ENCODE data around the gene SHANK2. TPM values are rescaled to one million over a fixed set of nuclear protein-coding genes. Genes with fewer than 3 reads are reported as not detected.

SHANK2 gene
- total RNA-seq, 1 experiment from 2014 or later = 0.71 TPM

DNA sequence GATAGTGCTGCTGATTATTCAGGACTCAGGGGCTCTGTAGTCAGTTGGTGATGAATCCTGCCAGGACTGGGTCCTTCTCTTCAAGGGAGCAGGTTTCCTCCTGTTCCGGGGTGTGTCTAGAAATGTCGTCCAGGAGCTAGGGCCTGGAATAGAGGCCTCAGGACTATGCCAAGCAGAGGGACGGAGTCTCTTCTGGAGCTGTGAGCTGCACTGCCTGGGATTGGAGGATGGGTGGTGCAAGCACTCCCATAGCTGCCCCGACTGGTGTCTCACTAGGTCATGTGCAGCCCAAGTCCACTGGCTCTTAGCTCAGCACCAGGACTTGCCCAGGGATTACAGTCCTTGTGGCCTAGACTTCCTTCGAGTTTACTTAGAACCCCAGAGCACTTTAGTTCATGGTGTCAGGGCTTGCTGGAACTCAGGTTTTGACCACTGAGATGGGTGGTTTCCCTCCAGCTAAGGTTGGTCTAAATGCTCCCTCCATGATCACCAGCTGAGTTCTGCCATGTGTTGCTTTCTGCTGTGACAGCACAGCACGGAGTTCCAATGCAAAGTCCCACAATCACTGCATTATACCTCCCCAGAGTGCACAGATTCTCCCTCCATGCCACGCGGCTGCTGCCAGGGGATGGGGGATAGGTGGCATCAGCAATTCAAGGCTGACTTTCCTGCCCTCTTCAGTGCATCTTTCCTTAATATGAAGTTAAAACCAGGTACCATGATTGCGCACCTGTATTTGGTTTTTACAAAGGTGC is 42.6 kb upstream of the SHANK2 start:
- no peaks in the 10 kb centered on the region for H3K27me3 ChIP-seq (replicated peaks; ENCODE audit: insufficient read depth, low read depth, low read length, poor library complexity)
- POLR2A ChIA-PET (ENCODE audit: low non-redundant PET) = no interaction called here
- intact Hi-C loops (cut with micrococcal nuclease; ENCODE audit: unreplicated experiment) = no loop called here

GRCh38 chr11:71293961-71294782 is 41.8 kb upstream of the SHANK2 start:
- intact Hi-C loops (cut with micrococcal nuclease; ENCODE audit: unreplicated experiment) = no loop called here
- Histone ChIP-seq H3K27me3 (replicated peaks; ENCODE audit: insufficient read depth, low read depth, low read length, poor library complexity) (no peaks in the 10 kb centered on the region), H3K27ac (ENCODE audit: low read depth, low read length, poor library complexity, severe bottlenecking) (no peak overlapping the region), H3K36me3 (ENCODE audit: insufficient read depth, low read length, poor library complexity, severe bottlenecking) (no peaks in the 10 kb centered on the region), H3K4me1 (ENCODE audit: insufficient read depth, low read length, poor library complexity, severe bottlenecking) (no peaks in the 10 kb centered on the region), H3K9me3 (ENCODE audit: low read depth, low read length, poor library complexity, severe bottlenecking) (peaks cover 23% of the 10 kb centered on the region), H3K4me3 (ENCODE audit: low read depth, low read length, poor library complexity, severe bottlenecking) (no peak overlapping the region)
- BruUV-seq (replicated peaks) = no TSS peak
- CTCF ChIA-PET = interaction anchor here (0.6 kb wide), 1 partner anchor 488 kb away, joined by 3 read pairs; no protein-coding TSS in a partner anchor
- no peak for TF ChIP-seq EZH2 (IDR thresholded peaks at IDR 0.05; ENCODE audit: borderline replicate concordance, low read depth, low read length, poor library complexity, severe bottlenecking)
- no peak for DNase-seq (ENCODE audit: low spot score)
- POLR2A ChIA-PET (ENCODE audit: low non-redundant PET) = interaction anchor here (0.6 kb wide), 1 partner anchor 1132 kb away, joined by 7 read pairs; no protein-coding TSS in a partner anchor

More for the DNA sequence above, 42.6 kb upstream of the SHANK2 start:
- no peak overlapping the region for H3K4me3 ChIP-seq (ENCODE audit: low read depth, low read length, poor library complexity, severe bottlenecking)
- no peaks in the 10 kb centered on the region for H3K36me3 ChIP-seq (ENCODE audit: insufficient read depth, low read length, poor library complexity, severe bottlenecking)
- no peak for TF ChIP-seq CTCF (conservative IDR thresholded peaks at IDR 0.05; ENCODE audit: low read depth, low read length)
- TF ChIP-seq EZH2 (IDR thresholded peaks at IDR 0.05; ENCODE audit: borderline replicate concordance, low read depth, low read length, poor library complexity, severe bottlenecking) = no peak
- DNase-seq (ENCODE audit: low spot score) = no peak
- no TSS peak for BruUV-seq (replicated peaks)
- no peaks in the 10 kb centered on the region for H3K4me1 ChIP-seq (ENCODE audit: insufficient read depth, low read length, poor library complexity, severe bottlenecking)
- CTCF ChIA-PET = interaction anchor here (0.6 kb wide), 1 partner anchor 488 kb away, joined by 3 read pairs; no protein-coding TSS in a partner anchor
- H3K27ac ChIP-seq (ENCODE audit: low read depth, low read length, poor library complexity, severe bottlenecking) = no peak overlapping the region
- peaks cover 15% of the 10 kb centered on the region for H3K9me3 ChIP-seq (ENCODE audit: low read depth, low read length, poor library complexity, severe bottlenecking)

DNA sequence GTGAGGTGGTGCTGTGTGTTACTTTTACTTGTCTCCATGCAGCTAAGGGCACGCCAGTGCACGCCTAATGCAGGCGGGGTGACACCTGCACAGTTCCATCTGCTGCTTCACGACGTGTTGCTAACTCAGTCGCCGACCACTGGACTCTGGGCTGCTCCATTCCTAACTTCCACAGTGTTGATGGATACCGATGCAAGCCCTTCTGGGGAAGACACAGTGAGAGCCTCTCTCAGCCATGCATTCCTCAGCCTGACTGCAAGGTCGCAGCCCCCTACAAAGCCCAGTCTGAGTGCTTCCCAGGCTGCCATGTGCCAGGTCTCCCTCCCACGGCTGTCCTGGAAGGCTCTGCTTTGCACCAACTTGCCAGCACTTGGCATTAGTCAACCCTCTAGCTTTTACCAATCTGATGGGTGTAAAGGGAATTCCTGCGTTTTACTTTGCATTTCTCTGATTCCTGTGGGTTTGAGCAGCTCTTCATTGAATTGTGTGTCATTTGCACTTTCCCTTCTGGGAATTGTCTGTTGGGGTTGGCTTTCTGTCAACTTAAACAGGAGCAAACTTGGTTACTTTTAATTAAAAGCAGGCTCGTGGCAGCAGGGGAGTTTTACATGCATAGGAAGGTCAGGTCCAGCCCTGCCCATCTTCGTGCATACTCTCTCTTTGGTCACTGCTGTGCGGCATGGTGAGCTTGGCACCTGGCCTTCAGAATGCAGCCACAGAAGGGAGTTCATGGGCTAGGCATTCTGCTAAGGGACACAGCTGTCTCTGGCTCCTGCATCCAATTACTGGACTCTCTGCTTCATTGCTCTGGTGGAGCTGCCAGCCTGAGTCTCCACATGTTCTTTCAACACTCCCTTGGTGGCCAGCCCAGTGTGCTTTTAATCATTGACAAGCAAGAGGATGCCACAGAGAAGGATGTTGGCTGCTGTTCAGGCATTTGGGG is 34.6 kb upstream of the SHANK2 start:
- no peak overlapping the region for H3K4me3 ChIP-seq (ENCODE audit: low read depth, low read length, poor library complexity, severe bottlenecking)
- H3K4me1 ChIP-seq (ENCODE audit: insufficient read depth, low read length, poor library complexity, severe bottlenecking) = no peaks in the 10 kb centered on the region
- ChIA-PET CTCF (no interaction called here), POLR2A (ENCODE audit: low non-redundant PET) (no interaction called here)
- intact Hi-C loops (cut with micrococcal nuclease; ENCODE audit: unreplicated experiment) = no loop called here
- BruUV-seq (replicated peaks) = no TSS peak
- no peak for TF ChIP-seq EZH2 (IDR thresholded peaks at IDR 0.05; ENCODE audit: borderline replicate concordance, low read depth, low read length, poor library complexity, severe bottlenecking)
- TF ChIP-seq CTCF (conservative IDR thresholded peaks at IDR 0.05; ENCODE audit: low read depth, low read length) = no peak
- H3K27me3 ChIP-seq (replicated peaks; ENCODE audit: insufficient read depth, low read depth, low read length, poor library complexity) = no peaks in the 10 kb centered on the region
- DNase-seq (ENCODE audit: low spot score) = peak; percentile 15
- peaks cover 28% of the 10 kb centered on the region for H3K9me3 ChIP-seq (ENCODE audit: low read depth, low read length, poor library complexity, severe bottlenecking)
- no peaks in the 10 kb centered on the region for H3K36me3 ChIP-seq (ENCODE audit: insufficient read depth, low read length, poor library complexity, severe bottlenecking)
- no peak overlapping the region for H3K27ac ChIP-seq (ENCODE audit: low read depth, low read length, poor library complexity, severe bottlenecking)
